ENCODE data around the gene ARID5A. TPM values are rescaled to one million over a fixed set of nuclear protein-coding genes. Genes with fewer than 3 reads are reported as not detected.

Gene ARID5A
- total and polyA plus RNA-seq, 10 of the 15 experiments (the other 5 are each of a cell fraction or from before 2014, with no cell fraction given) = 0.76 to 87.1 (median 37.6) TPM

- ChIA-PET CTCF (interaction anchor here (0.6 to 7.0 kb wide), 7 partner anchors 10 to 263 kb away, joined by 3 to 51 read pairs (median 5); no protein-coding TSS in a partner anchor), SMC1A (ENCODE audit: uncharacterized antibody, unreplicated experiment) (interaction anchor here (0.5 to 4.1 kb wide), 5 partner anchors 8 to 210 kb away, joined by 3 to 48 read pairs (median 4); partner anchors contain the start of gene ARID5A), RAD21 (ENCODE audit: unreplicated experiment) (interaction anchor here (1.5 to 7.4 kb wide), 5 partner anchors 12 to 233 kb away, joined by 3 to 60 read pairs (median 13); no protein-coding TSS in a partner anchor), POLR2A (interaction anchor here (1.0 to 7.9 kb wide), 4 partner anchors 10 to 25 kb away, joined by 3 to 106 read pairs (median 4); partner anchors contain the start of genes ARID5A and NEURL3)
- Histone ChIP-seq H3K4me2 (ENCODE audit: control insufficient read depth, insufficient read depth) (no peak overlapping the region), H3K27ac (ENCODE audit: control insufficient read depth, insufficient read depth) (no peak overlapping the region), H3K79me2 (ENCODE audit: control insufficient read depth, insufficient read depth, low read length) (peaks cover 3% of the 10 kb centered on the region), H3K9ac (ENCODE audit: control insufficient read depth, insufficient read depth, low read length) (no peak overlapping the region), H3K27me3 (replicated peaks in 1 of 2; ENCODE audit: control insufficient read depth in 2 of 2, insufficient read depth in 2 of 2, low read length in 1 of 2) (no peaks in the 10 kb centered on the region), H3K9me3 (replicated peaks; ENCODE audit: control insufficient read depth, insufficient read depth, low read length) (no peaks in the 10 kb centered on the region), H3K36me3 (ENCODE audit: control insufficient read depth in 2 of 2, insufficient read depth in 2 of 2, low read length in 1 of 2) (no peaks in the 10 kb centered on the region), H3K4me1 (ENCODE audit: control insufficient read depth, insufficient read depth, low read length) (peaks cover 86% of the 10 kb centered on the region), H4K20me1 (ENCODE audit: control insufficient read depth, insufficient read depth) (no peaks in the 10 kb centered on the region), H2AFZ (ENCODE audit: control insufficient read depth, low read depth, low read length) (no peak overlapping the region), H3K4me3 (no peak overlapping the region)
- FAIRE-seq (no peak), DNase-seq (ENCODE audit: low read depth, low spot score) (no peak), ATAC-seq (no peak)
- in situ Hi-C loops (cut with MboI) = no loop called here
- BruUV-seq (replicated peaks) = no TSS peak
- no peak for TF ChIP-seq ZNF274 (IDR thresholded peaks at IDR 0.05; ENCODE audit: insufficient read depth, insufficient read length)
- no peak for TF ChIP-seq ZBED1 (IDR thresholded peaks at IDR 0.05; ENCODE audit: borderline replicate concordance)
- TF ChIP-seq TAF1 (IDR thresholded peaks at IDR 0.05; ENCODE audit: borderline replicate concordance, low read depth, low read length) = no peak
- no peak for TF ChIP-seq MYB (IDR thresholded peaks at IDR 0.05; ENCODE audit: borderline replicate concordance, low read depth, low read length)
- no peak for TF ChIP-seq E4F1 (IDR thresholded peaks at IDR 0.05; ENCODE audit: borderline replicate concordance, partially characterized antibody)
- no peak for TF ChIP-seq FOXM1 (IDR thresholded peaks at IDR 0.05; ENCODE audit: low read depth, low read length)
- no peak for TF ChIP-seq NFXL1 (IDR thresholded peaks at IDR 0.05; ENCODE audit: borderline replicate concordance)
- no peak for TF ChIP-seq MTA3 (IDR thresholded peaks at IDR 0.05; ENCODE audit: borderline replicate concordance, low read length)
- no peak for TF ChIP-seq HCFC1 (IDR thresholded peaks at IDR 0.05; ENCODE audit: low read length)
- no peak for TF ChIP-seq SMARCA5 (IDR thresholded peaks at IDR 0.05)
- TF ChIP-seq EED (IDR thresholded peaks at IDR 0.05; ENCODE audit: low read depth) = no peak
- no peak for TF ChIP-seq EP300 (IDR thresholded peaks at IDR 0.05; ENCODE audit: borderline replicate concordance in 1 of 2, control insufficient read depth in 1 of 2, low read depth in 2 of 2, low read length in 2 of 2)
- no peak for TF ChIP-seq NBN (IDR thresholded peaks at IDR 0.05)
- no peak for TF ChIP-seq ZNF687 (IDR thresholded peaks at IDR 0.05)
- TF ChIP-seq BRCA1 (IDR thresholded peaks at IDR 0.05; ENCODE audit: low read depth, low read length) = no peak
- TF ChIP-seq CBX3 (IDR thresholded peaks at IDR 0.05; ENCODE audit: borderline replicate concordance, low read depth) = no peak
- no peak for TF ChIP-seq EZH2 (IDR thresholded peaks at IDR 0.05; ENCODE audit: borderline replicate concordance, control insufficient read depth, low read depth, low read length)
- TF ChIP-seq GABPA (IDR thresholded peaks at IDR 0.05; ENCODE audit: low read depth) = no peak
- intact Hi-C loops (cut with micrococcal nuclease; ENCODE audit: unreplicated experiment) = loop anchor here (5.0 to 10.0 kb wide), 3 partner anchors 235 to 435 kb away; partner anchors contain the start of genes CNNM4 and DUSP2
- WGBS (ENCODE audit: insufficient coverage, insufficient replicate concordance, low lambda C conversion rate, missing lambda C conversion rate) = 89% methylated on average over 9 of the region's 9 CpGs
These were observed 7.0 kb upstream of the ARID5A start for GRCh38 chr2:96529376-96530143.

All from GM12878 (cell line).